ENCODE results near the gene ZBTB25.

DNA sequence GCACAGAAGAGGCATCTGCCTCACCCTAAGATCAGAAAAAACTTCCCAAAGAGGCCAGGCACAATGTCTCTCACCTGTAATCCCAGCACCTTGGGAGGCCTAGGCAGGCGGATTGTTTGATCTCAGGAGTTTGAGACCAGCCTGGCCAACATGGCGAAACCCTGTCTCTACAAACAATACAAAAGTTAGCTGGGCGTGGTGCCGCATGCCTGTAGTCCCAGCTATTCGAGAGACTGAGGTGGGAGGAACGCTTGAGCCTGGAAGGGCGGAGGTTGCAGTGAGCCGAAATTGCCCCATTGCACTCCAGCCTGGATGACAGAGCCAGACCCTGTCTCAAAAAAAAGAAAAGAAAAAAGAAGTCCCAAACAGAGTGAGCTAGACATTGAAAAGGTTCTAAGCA is 5.4 kb upstream of the ZBTB25 start:
- TF ChIP-seq, protein P1, sequence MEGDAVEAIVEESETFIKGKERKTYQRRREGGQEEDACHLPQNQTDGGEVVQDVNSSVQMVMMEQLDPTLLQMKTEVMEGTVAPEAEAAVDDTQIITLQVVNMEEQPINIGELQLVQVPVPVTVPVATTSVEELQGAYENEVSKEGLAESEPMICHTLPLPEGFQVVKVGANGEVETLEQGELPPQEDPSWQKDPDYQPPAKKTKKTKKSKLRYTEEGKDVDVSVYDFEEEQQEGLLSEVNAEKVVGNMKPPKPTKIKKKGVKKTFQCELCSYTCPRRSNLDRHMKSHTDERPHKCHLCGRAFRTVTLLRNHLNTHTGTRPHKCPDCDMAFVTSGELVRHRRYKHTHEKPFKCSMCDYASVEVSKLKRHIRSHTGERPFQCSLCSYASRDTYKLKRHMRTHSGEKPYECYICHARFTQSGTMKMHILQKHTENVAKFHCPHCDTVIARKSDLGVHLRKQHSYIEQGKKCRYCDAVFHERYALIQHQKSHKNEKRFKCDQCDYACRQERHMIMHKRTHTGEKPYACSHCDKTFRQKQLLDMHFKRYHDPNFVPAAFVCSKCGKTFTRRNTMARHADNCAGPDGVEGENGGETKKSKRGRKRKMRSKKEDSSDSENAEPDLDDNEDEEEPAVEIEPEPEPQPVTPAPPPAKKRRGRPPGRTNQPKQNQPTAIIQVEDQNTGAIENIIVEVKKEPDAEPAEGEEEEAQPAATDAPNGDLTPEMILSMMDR (conservative IDR thresholded peaks at IDR 0.05; ENCODE audit: low read length), result no peak
- TF ChIP-seq EZH2phosphoT487 (IDR thresholded peaks at IDR 0.05; ENCODE audit: borderline replicate concordance), result no peak
